ENCODE results near the gene SLC38A11. TPM values are rescaled to one million over a fixed set of nuclear protein-coding genes. Genes with fewer than 3 reads are reported as not detected.
"Not testable (repeated sequence)": the region's sequence is repeated elsewhere in the genome, so short reads cannot be mapped to it uniquely, and the experiment has no call there.

The SLC38A11 gene
- total RNA-seq, 2 experiments from 2014 or later: not detected

- no peak for ATAC-seq
- ChIA-PET CTCF (no interaction called here), POLR2A (no interaction called here)
- Mint-ChIP-seq H3K27me3 (ENCODE audit: low read depth) (peaks cover 13% of the 10 kb centered on the region), H3K9me3 (ENCODE audit: insufficient read depth) (no peaks in the 10 kb centered on the region), H3K4me1 (ENCODE audit: low read depth) (peaks cover 12% of the 10 kb centered on the region), H3K4me3 (no peak overlapping the region), H3K36me3 (ENCODE audit: low read depth) (no peaks in the 10 kb centered on the region), H3K27ac (no peak overlapping the region)
- no peak for DNase-seq
Observed at GRCh38 chr2:164984428-164984827, 29.1 kb upstream of the SLC38A11 start.

GRCh38 chr2:164981217-164981990, 26.1 kb upstream of the SLC38A11 start:
- H3K4me3 Mint-ChIP-seq: no peak overlapping the region
- H3K9me3 Mint-ChIP-seq (ENCODE audit: insufficient read depth): no peaks in the 10 kb centered on the region

GRCh38 chr2:164980688-164981087, 25.4 kb upstream of the SLC38A11 start:
- POLR2A ChIA-PET; H3K36me3 Mint-ChIP-seq (ENCODE audit: low read depth); H3K27ac Mint-ChIP-seq; H3K9me3 Mint-ChIP-seq (ENCODE audit: insufficient read depth); H3K4me3 Mint-ChIP-seq; H3K27me3 Mint-ChIP-seq (ENCODE audit: low read depth); DNase-seq; ATAC-seq; H3K4me1 Mint-ChIP-seq (ENCODE audit: low read depth): not testable (repeated sequence)
- CTCF ChIA-PET: interaction anchor here (1.0 kb wide), 1 partner anchor 67 kb away, joined by 3 read pairs; no protein-coding TSS in a partner anchor

More at GRCh38 chr2:164981217-164981990, 26.1 kb upstream of the SLC38A11 start:
- no peaks in the 10 kb centered on the region for H3K36me3 Mint-ChIP-seq (ENCODE audit: low read depth)
- DNase-seq (no peak), ATAC-seq (no peak)
- H3K27ac Mint-ChIP-seq: no peak overlapping the region
- no peaks in the 10 kb centered on the region for H3K4me1 Mint-ChIP-seq (ENCODE audit: low read depth)
- peaks cover 7% of the 10 kb centered on the region for H3K27me3 Mint-ChIP-seq (ENCODE audit: low read depth)
- POLR2A ChIA-PET: no interaction called here
- CTCF ChIA-PET: interaction anchor here (1.0 to 1.6 kb wide), 2 partner anchors 11 to 68 kb away, joined by 3 to 6 read pairs; no protein-coding TSS in a partner anchor

- H3K27ac Mint-ChIP-seq: no peak overlapping the region
- H3K9me3 Mint-ChIP-seq (ENCODE audit: insufficient read depth): no peaks in the 10 kb centered on the region
- no peaks in the 10 kb centered on the region for H3K36me3 Mint-ChIP-seq (ENCODE audit: low read depth)
- ATAC-seq (no peak), DNase-seq (no peak)
- ChIA-PET POLR2A (no interaction called here), CTCF (no interaction called here)
- H3K27me3 Mint-ChIP-seq (ENCODE audit: low read depth): peaks cover 5% of the 10 kb centered on the region
- H3K4me1 Mint-ChIP-seq (ENCODE audit: low read depth): no peaks in the 10 kb centered on the region
- no peak overlapping the region for H3K4me3 Mint-ChIP-seq
Observed at GRCh38 chr2:164979113-164979512, 23.8 kb upstream of the SLC38A11 start.

GRCh38 chr2:164976875-164977470, 21.6 kb upstream of the SLC38A11 start:
- POLR2A ChIA-PET; H3K9me3 Mint-ChIP-seq (ENCODE audit: insufficient read depth); H3K27ac Mint-ChIP-seq; H3K4me1 Mint-ChIP-seq (ENCODE audit: low read depth); DNase-seq; H3K4me3 Mint-ChIP-seq; H3K27me3 Mint-ChIP-seq (ENCODE audit: low read depth); CTCF ChIA-PET; ATAC-seq; H3K36me3 Mint-ChIP-seq (ENCODE audit: low read depth): not testable (repeated sequence)

GRCh38 chr2:164976301-164976700, 21.0 kb upstream of the SLC38A11 start:
- ATAC-seq (no peak), DNase-seq (no peak)
- POLR2A ChIA-PET: no interaction called here
- Mint-ChIP-seq H3K9me3 (ENCODE audit: insufficient read depth) (no peaks in the 10 kb centered on the region), H3K36me3 (ENCODE audit: low read depth) (no peaks in the 10 kb centered on the region), H3K4me3 (no peak overlapping the region), H3K27me3 (ENCODE audit: low read depth) (no peaks in the 10 kb centered on the region), H3K27ac (no peak overlapping the region), H3K4me1 (ENCODE audit: low read depth) (no peaks in the 10 kb centered on the region)
- CTCF ChIA-PET: interaction anchor here (1.1 kb wide), 1 partner anchor 17 kb away, joined by 3 read pairs; no protein-coding TSS in a partner anchor

- ChIA-PET CTCF (interaction anchor here (1.1 kb wide), 1 partner anchor 17 kb away, joined by 3 read pairs; no protein-coding TSS in a partner anchor), POLR2A (no interaction called here)
- Mint-ChIP-seq H3K36me3 (ENCODE audit: low read depth) (no peaks in the 10 kb centered on the region), H3K4me3 (no peak overlapping the region), H3K4me1 (ENCODE audit: low read depth) (no peaks in the 10 kb centered on the region), H3K27ac (no peak overlapping the region), H3K27me3 (ENCODE audit: low read depth) (no peaks in the 10 kb centered on the region), H3K9me3 (ENCODE audit: insufficient read depth) (no peaks in the 10 kb centered on the region)
- ATAC-seq (no peak), DNase-seq (no peak)
Observed at GRCh38 chr2:164975891-164976290, 20.6 kb upstream of the SLC38A11 start.

- Mint-ChIP-seq H3K27me3 (ENCODE audit: low read depth) (no peaks in the 10 kb centered on the region), H3K27ac (no peak overlapping the region), H3K4me1 (ENCODE audit: low read depth) (no peaks in the 10 kb centered on the region), H3K4me3 (no peak overlapping the region), H3K9me3 (ENCODE audit: insufficient read depth) (no peaks in the 10 kb centered on the region), H3K36me3 (ENCODE audit: low read depth) (no peaks in the 10 kb centered on the region)
- ChIA-PET POLR2A (no interaction called here), CTCF (no interaction called here)
- ATAC-seq: no peak
- no peak for DNase-seq
Observed at GRCh38 chr2:164974221-164974620, 18.9 kb upstream of the SLC38A11 start.

GRCh38 chr2:164972216-164972615, 16.9 kb upstream of the SLC38A11 start:
- CTCF ChIA-PET: no interaction called here
- no peaks in the 10 kb centered on the region for H3K9me3 Mint-ChIP-seq (ENCODE audit: insufficient read depth)
- H3K27ac Mint-ChIP-seq: no peak overlapping the region
- POLR2A ChIA-PET: no interaction called here
- ATAC-seq (no peak), DNase-seq (no peak)
- H3K4me3 Mint-ChIP-seq: no peak overlapping the region
- no peaks in the 10 kb centered on the region for H3K4me1 Mint-ChIP-seq (ENCODE audit: low read depth)
- no peaks in the 10 kb centered on the region for H3K36me3 Mint-ChIP-seq (ENCODE audit: low read depth)
- H3K27me3 Mint-ChIP-seq (ENCODE audit: low read depth): no peaks in the 10 kb centered on the region

GRCh38 chr2:164969909-164970690, 14.8 kb upstream of the SLC38A11 start:
- POLR2A ChIA-PET: no interaction called here
- Mint-ChIP-seq H3K36me3 (ENCODE audit: low read depth) (no peaks in the 10 kb centered on the region), H3K27ac (no peak overlapping the region), H3K4me3 (no peak overlapping the region), H3K9me3 (ENCODE audit: insufficient read depth) (no peaks in the 10 kb centered on the region), H3K4me1 (ENCODE audit: low read depth) (no peaks in the 10 kb centered on the region), H3K27me3 (ENCODE audit: low read depth) (no peaks in the 10 kb centered on the region)
- no peak for DNase-seq
- ATAC-seq: no peak
- CTCF ChIA-PET: interaction anchor here (1.1 kb wide), 1 partner anchor 30 kb away, joined by 3 read pairs; no protein-coding TSS in a partner anchor

- Mint-ChIP-seq H3K27me3 (ENCODE audit: low read depth) (no peaks in the 10 kb centered on the region), H3K36me3 (ENCODE audit: low read depth) (no peaks in the 10 kb centered on the region), H3K9me3 (ENCODE audit: insufficient read depth) (no peaks in the 10 kb centered on the region), H3K4me1 (ENCODE audit: low read depth) (peaks cover 1% of the 10 kb centered on the region), H3K4me3 (no peak overlapping the region), H3K27ac (no peak overlapping the region)
- POLR2A ChIA-PET: interaction anchor here (0.6 kb wide), 1 partner anchor 109 kb away, joined by 3 read pairs; no protein-coding TSS in a partner anchor
- CTCF ChIA-PET: no interaction called here
- ATAC-seq (no peak), DNase-seq (no peak)
Observed at GRCh38 chr2:164967781-164968228, 12.5 kb upstream of the SLC38A11 start.

- Mint-ChIP-seq H3K9me3 (ENCODE audit: insufficient read depth) (no peaks in the 10 kb centered on the region), H3K36me3 (ENCODE audit: low read depth) (no peaks in the 10 kb centered on the region), H3K27ac (no peak overlapping the region), H3K4me3 (no peak overlapping the region), H3K27me3 (ENCODE audit: low read depth) (no peaks in the 10 kb centered on the region), H3K4me1 (ENCODE audit: low read depth) (peaks cover 1% of the 10 kb centered on the region)
- ChIA-PET POLR2A (no interaction called here), CTCF (no interaction called here)
- ATAC-seq (no peak), DNase-seq (no peak)
Observed at GRCh38 chr2:164967361-164967760, 12.0 kb upstream of the SLC38A11 start.
